Stimulated activated CD4-positive, alpha-beta T cell treated with anti-CD3 and anti-CD28 coated beads, Interleukin-4, amount 100 ng/mL, for 48 hours (primary cell): ENCODE data around the gene CFAP74.

ENCODE experiments used
- DNase-seq, 2 donors: peaks; one replicate each; pipeline ENCODE4 v3.0.0-alpha.2; 2020; ENCODE audit warnings: low read depth in 2 of 2

Gene CFAP74

DNA sequence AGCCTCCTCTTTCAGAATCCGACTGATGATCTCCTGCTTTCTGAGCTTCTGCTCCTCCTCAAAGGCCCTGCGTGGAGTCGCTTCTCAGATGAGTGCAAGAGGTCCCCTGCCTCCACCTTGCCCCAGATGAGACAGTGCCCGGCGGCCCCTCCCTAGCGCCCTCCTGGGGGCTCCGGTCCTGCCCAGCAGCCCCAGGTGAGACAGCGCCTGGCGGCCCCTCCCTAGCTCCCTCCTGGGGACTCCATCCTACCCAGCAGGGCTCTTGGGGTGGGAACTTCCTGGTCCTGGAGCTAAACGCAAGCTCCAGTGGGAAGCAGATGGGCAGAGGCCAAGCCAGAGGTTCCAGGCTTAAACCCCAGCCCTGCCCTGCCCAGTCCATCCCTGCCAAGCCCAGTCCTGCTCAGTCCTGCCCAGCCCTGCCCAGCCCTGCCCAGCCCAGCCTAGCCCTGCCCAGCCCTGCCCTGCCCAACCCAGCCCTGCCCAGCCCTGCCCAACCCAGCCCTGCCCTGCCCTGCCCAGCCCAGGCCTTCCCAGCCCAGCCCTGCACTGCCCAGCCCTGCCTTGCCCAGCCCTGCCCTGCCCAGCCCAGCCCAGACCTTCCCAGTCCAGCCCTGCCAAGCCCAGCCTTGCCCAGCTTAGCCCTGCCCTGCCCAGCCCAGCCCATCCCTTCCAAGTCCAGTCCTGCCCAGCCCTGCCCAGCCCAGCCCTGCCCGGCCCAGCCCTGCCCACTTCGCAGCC, 34.6 kb downstream of the CFAP74 start:
- DNase-seq: no peak

DNA sequence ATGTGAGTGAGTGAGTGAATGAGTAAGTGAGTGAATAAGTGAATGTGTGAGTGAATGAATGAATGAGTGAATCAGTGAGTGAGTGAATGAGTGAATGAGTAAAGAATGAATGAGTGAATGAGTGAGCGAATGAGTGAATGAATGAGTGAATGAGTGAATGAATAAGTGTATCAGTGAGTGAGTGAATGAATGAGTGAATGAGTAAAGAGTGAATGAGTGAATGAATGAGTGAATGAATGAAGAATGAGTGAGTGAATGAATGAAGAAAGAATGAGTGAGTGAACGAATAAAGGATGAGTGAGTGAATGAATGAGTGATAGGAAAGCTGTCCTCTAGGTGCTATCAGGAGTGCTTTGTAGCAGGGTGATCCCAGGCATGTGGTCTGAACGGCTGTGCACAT, 35.7 kb downstream of the CFAP74 start:
- DNase-seq: no peak

- DNase-seq: no peak
Observed at GRCh38 chr1:1967151-1967550, 36.4 kb downstream of the CFAP74 start.

GRCh38 chr1:1966071-1966740, 37.4 kb downstream of the CFAP74 start:
- no peak for DNase-seq

DNA sequence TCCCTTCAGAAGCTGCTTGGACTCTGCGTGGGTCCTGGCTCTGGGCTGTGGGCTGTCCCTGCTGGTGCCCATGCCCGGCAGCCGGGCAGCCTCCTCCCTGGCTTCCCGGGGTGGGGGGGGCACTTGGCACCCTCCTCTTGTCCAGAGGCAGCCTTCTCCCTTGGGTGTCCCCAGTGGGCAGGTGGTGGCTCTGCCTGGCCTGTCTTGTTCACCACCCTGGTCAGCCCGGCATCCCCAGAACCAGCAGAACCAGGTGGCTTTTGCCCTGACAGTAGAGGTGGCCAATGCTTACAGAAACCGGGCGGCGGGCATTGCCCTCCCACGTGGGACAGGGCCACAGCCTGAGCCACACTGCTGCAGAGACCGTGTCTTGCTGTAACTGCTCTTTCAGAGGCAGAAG, 38.0 kb downstream of the CFAP74 start:
- DNase-seq: no peak

DNA sequence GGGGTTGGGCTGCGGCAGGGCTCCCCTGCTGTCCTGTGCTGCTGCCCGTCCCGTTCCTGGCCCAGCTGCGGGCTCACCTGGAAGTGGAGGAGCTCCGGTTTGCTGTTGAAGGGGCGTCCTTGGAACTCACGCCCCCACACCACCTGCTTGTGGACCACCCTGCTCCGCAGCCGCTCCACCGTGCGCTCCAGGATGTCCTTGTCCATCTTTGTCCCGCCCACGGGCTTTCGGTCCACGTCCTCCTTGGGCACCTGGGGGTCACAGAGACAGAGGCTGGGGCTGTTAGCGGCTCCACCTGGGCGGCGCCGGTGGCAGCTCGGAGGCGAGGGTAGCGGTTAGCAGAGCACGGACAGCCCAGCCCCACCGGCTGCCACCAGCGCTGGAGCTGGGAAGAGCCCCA, 38.8 kb downstream of the CFAP74 start:
- no peak for DNase-seq

DNA sequence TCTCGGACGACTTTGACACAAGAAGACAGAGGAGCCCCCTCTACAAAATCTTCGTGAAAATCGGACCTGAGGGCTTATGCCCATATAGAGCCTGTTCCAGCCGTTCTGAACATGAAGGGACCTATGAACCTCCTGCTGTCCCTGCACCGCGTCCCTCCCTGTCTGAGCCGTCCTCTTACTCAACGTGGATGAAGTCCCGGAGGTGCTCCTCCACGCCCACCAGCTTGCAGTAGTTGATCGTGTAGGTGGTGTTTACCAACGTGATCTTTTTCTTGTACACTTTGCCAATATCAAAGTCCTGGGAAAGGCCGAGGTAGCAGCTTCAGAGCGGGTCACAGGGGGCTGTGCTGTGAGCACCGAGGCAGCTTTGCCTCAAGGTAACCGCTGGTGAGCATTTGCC, 40.0 kb downstream of the CFAP74 start:
- no peak for DNase-seq

DNA sequence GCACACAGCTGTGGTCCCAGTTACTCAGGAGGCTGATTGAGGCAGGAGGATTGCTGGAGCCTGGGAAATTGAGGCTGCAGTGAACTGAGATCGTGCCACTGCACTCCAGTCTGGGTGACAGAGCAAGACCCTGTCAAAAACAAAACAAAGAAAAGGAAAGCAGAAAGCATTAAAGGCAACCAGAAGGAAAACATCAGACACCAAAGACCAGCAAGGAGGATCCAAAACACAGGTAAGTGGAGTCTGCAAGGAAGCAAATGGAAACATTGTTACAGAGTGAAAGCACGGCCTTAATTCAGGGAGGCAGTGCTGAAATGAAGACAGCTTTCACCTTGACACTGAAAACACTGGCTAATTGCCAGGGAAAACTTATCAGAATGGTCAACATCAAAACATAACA, 40.8 kb downstream of the CFAP74 start:
- no peak for DNase-seq

DNA sequence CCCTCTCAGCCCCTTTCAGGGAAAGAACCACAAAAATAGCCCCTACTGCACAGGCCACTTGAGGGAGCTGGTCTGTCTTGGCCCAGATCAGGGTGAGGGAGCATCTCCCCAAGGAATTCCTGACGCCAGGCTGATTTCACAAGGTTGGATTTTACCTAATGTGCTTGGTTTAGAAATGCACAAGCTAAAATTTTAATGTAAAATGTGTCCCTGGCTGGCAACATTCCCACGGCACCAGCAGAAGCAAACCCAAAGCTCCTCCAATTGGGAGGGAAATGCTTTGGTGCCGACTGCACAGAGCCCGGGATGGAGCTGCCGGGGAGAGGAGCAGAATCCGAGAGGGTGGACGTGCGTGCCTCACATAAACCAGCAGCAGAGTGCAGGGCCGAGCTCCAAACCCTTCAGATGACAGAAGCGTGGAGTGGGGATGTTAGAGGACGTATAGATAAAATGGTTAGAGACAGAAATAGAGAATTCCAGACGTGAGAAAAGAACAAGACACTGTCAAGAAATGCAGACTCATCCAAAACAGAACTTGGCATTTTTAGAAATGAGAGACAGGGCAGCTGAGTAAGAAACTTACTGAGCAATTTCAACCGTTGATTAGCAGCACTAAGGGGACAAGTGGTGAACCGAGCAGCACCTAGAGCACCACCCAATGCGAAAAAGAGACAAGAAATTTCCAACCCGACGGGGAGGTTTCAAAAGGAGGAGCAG, 42.9 kb downstream of the CFAP74 start:
- DNase-seq: no peak

DNA sequence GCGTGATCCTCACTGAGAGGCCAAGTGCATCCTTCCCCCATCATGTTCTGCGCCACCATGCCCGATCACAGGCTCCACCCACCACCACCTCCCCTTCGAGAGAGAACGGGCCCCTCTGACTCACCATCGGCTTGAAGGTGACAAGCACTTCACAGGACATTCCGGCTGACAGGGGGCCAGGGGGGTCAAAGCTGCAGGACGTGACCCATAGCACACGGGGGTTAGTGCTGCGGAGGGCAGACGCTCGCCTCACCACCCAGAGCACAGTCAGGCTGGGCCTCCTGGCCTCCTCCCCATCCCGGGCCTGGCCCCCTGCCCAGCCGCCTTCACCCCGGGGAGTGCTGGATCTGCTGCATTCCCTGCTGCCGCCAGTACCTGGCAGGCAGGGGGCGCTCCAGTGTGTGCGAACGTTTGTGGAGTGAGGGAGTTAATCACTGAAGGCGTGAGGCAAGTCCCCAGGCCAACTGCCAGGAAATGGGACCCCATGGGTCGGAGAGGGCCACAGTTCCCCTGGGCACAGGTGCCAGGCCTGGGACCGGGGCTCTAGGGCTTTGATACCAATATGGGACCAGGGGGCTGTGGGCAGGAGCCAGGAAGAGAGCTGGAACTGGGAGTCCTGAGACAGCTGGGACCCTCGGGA, 43.6 kb downstream of the CFAP74 start:
- peak; percentile 76 to 81 for DNase-seq

DNA sequence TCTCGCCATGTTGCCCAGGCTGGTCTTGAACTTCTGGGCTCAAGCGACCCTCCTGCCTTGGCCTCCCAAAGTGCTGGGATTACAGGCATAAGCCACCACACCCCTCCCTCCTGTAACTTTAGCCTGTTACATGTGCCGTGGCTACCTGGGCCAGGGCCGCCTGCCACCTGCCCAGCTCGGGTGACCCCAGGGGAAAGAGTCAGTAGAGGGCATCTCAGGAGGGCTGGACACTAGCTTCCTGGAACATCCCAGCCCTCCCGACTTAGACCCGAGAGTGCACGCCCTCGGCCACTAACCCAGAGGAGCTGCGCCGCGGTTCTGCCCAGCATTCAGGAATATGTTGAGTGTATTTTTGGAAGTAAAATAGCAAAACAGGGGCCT, 44.1 kb downstream of the CFAP74 start:
- no peak for DNase-seq

GRCh38 chr1:1958071-1958541, 45.5 kb downstream of the CFAP74 start:
- DNase-seq: no peak

- DNase-seq: no peak
Observed at GRCh38 chr1:1957533-1957961, 46.0 kb downstream of the CFAP74 start.

- DNase-seq: no peak
Observed at GRCh38 chr1:1956586-1957532, 46.7 kb downstream of the CFAP74 start.

DNA sequence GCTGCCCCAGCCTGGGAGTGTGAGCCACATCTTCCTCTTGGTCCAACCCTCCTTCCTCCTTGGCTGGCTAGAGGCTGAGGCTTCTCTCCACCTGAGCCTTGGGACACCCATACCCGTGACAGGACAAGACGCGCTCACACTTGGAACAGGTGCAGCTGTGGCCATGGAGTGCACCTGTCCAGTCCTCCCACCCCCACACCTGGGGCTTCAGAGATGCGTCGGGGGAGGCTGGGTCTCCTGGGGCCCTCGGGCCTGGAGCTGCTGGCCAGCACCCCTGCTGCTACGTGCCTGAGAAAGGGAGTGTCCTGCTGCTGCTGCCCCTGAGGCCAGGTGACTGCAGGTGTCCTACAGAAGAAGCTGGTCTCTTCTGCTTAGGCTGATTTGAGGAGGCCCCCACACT, 47.5 kb downstream of the CFAP74 start:
- no peak for DNase-seq

DNA sequence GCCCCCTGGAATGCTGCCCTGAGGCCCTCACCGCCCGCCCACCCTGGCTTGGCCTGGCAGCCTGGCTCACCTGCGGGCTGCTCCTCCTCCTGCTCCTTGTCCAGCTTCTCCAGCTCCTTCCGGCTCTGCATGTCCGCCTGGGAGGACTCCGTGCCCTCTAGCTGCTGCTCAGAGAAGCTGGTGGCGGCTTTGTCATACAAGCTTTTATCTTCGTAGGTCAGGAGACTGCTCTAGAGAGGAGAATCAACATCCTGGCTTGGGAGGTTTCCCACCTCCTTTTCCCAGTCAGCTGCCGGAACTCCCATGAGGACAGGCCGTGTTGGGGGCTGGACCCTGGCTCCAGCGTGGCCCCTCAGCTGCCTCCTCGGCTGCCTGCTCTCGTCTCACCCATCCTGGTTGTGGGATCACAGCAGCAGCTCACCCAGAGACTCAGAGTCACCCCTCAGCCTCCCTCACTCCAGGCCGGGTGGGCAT, 47.9 kb downstream of the CFAP74 start:
- DNase-seq: no peak

GRCh38 chr1:1954831-1955441, 48.6 kb downstream of the CFAP74 start:
- peak in 1 of 2 donors; percentile 25 for DNase-seq

- DNase-seq: no peak
Observed at GRCh38 chr1:1954015-1954414, 49.6 kb downstream of the CFAP74 start.

DNA sequence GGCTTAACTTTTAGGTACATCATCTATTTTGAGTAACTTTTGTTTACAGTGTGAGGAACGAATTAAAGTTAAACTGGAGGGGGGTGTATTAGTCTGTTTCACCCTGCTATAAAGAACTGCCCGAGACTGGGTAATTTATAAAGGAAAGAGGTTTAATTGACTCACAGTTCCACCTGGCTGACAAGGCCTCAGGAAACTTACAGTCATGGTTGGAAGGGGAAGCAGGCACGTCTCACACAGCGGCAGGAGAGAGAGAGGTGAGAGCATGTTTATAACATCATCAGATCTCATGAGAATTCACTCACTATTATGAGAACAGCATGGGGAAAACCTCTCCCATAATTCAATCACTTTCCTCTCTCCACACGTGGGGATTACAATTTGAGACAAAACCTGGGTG, 52.6 kb downstream of the CFAP74 start:
- no peak for DNase-seq

DNA sequence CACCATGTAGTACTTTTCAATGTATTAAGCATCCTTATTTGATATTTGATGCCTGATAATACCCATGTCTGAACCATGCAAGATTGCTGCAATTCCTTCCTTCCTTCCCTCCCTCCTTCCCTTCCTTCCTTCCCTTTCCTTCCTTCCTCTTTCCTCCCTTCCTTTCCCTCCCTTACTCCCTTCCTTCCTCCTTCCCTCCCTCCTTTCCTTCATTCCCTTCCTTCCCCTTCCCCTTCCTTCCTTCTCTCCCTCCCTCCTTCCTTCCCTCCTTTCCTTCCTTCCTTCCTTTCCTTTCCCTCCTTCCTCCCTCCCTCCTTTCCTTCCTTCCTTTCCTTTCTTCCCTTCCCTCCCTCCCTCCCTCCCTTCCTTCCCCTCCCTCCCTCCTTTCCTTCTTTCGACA, 54.8 kb downstream of the CFAP74 start:
- DNase-seq: no peak

GRCh38 chr1:1947493-1947892, 56.1 kb downstream of the CFAP74 start:
- DNase-seq: no peak
